PC-9 (cell line): ENCODE results near the gene SLC38A3.
"Not testable (repeated sequence)": the region's sequence is repeated elsewhere in the genome, so short reads cannot be mapped to it uniquely, and the experiment has no call there.

Experiments used
- EZH2 ChIP-seq: fragments of 200-600 bp; sonication (generic); IDR thresholded peaks from 2 replicates; pipeline ENCODE4 v1.8.0; 2017; ENCODE audit warnings: antibody characterized with exemption, low read depth
- TF ChIP-seq, protein P1 (sequence below): fragments of 200-600 bp; sonication (generic); conservative IDR thresholded peaks from 2 replicates; pipeline ENCODE4 v1.6.1; 2017; ENCODE audit warnings: mixed run types, antibody characterized with exemption, mild to moderate bottlenecking, moderate library complexity

DNA sequence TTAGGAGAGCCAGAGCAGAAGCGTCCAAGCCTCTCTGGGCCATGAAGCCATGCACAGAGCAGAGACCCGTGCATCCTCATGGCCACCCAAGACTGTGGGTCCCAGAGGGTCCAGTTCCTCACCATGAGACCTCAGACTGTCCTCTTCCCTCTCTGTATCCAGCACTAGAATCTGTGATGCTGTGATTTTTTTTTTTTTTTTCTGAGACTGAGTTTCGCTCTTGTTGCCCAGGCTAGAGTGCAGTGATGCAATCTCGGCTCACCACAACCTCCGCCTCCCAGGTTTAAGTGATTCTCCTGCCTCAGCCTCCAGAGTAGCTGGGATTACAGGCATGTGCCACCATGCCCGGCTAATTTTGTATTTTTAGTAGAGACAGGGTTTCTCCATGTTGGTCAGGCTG is 39.7 kb downstream of the SLC38A3 start:
- TF ChIP-seq, protein P1, sequence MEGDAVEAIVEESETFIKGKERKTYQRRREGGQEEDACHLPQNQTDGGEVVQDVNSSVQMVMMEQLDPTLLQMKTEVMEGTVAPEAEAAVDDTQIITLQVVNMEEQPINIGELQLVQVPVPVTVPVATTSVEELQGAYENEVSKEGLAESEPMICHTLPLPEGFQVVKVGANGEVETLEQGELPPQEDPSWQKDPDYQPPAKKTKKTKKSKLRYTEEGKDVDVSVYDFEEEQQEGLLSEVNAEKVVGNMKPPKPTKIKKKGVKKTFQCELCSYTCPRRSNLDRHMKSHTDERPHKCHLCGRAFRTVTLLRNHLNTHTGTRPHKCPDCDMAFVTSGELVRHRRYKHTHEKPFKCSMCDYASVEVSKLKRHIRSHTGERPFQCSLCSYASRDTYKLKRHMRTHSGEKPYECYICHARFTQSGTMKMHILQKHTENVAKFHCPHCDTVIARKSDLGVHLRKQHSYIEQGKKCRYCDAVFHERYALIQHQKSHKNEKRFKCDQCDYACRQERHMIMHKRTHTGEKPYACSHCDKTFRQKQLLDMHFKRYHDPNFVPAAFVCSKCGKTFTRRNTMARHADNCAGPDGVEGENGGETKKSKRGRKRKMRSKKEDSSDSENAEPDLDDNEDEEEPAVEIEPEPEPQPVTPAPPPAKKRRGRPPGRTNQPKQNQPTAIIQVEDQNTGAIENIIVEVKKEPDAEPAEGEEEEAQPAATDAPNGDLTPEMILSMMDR: not testable (repeated sequence)
- TF ChIP-seq EZH2: not testable (repeated sequence)
